SHP77 treated with DMSO at 0.1 percent for 48 hours (cell line): Measurements from ENCODE around the gene LDLR.
"Not testable (repeated sequence)": the region's sequence is repeated elsewhere in the genome, so short reads cannot be mapped to it uniquely, and the experiment has no call there.

Experiments used
- DNase-seq: peaks from one replicate; lab custom pipeline; 2025; lab: John Stamatoyannopoulos, UW

Gene LDLR

GRCh38 chr19:11073568-11073967 lies 15.7 kb upstream of the LDLR start:
- DNase-seq, result no peak

- DNase-seq, result not testable (repeated sequence)
Observed at GRCh38 chr19:11076792-11077191, 12.5 kb upstream of the LDLR start.

- DNase-seq, result no peak
Observed at GRCh38 chr19:11078893-11079292, 10.4 kb upstream of the LDLR start.

- no peak for DNase-seq
Observed at GRCh38 chr19:11079999-11080398, 9.3 kb upstream of the LDLR start.

GRCh38 chr19:11087870-11088505 lies 1.3 kb upstream of the LDLR start:
- DNase-seq, result no peak

- no peak for DNase-seq
Observed at GRCh38 chr19:11088506-11089253, 583 bp upstream of the LDLR start.

GRCh38 chr19:11090014-11090263 lies 676 bp downstream of the LDLR start:
- not testable (repeated sequence) for DNase-seq

GRCh38 chr19:11090264-11090996 lies 1.2 kb downstream of the LDLR start:
- DNase-seq, result peak; percentile 52

GRCh38 chr19:11090997-11091702 lies 1.9 kb downstream of the LDLR start:
- no peak for DNase-seq

GRCh38 chr19:11091703-11092153 lies 2.5 kb downstream of the LDLR start:
- DNase-seq, result no peak

- no peak for DNase-seq
Observed at GRCh38 chr19:11092181-11092538, 2.9 kb downstream of the LDLR start.

- no peak for DNase-seq
Observed at GRCh38 chr19:11093689-11094238, 4.5 kb downstream of the LDLR start.

- no peak for DNase-seq
Observed at GRCh38 chr19:11094520-11094894, 5.2 kb downstream of the LDLR start.

GRCh38 chr19:11096210-11096841 lies 7.1 kb downstream of the LDLR start:
- no peak for DNase-seq

GRCh38 chr19:11097367-11097766 lies 8.1 kb downstream of the LDLR start:
- not testable (repeated sequence) for DNase-seq

- no peak for DNase-seq
Observed at GRCh38 chr19:11098327-11098726, 9.1 kb downstream of the LDLR start.

- no peak for DNase-seq
Observed at GRCh38 chr19:11098861-11099260, 9.6 kb downstream of the LDLR start.

GRCh38 chr19:11100049-11100448 lies 10.8 kb downstream of the LDLR start:
- DNase-seq, result no peak

GRCh38 chr19:11101057-11101456 lies 11.8 kb downstream of the LDLR start:
- DNase-seq, result no peak

GRCh38 chr19:11102944-11103343 lies 13.7 kb downstream of the LDLR start:
- DNase-seq, result no peak

GRCh38 chr19:11103667-11104066 lies 14.4 kb downstream of the LDLR start:
- not testable (repeated sequence) for DNase-seq
